GM19438 (cell line): ENCODE results near the gene NPDC1.

Experiments used
- ATAC-seq: cut with Tn5 transposase; IDR thresholded peaks from one replicate; pipeline ENCODE4 v1.9.1; 2021; ENCODE audit warnings: low read depth; ENCODE audit not compliant: unreplicated experiment

NPDC1 gene

DNA sequence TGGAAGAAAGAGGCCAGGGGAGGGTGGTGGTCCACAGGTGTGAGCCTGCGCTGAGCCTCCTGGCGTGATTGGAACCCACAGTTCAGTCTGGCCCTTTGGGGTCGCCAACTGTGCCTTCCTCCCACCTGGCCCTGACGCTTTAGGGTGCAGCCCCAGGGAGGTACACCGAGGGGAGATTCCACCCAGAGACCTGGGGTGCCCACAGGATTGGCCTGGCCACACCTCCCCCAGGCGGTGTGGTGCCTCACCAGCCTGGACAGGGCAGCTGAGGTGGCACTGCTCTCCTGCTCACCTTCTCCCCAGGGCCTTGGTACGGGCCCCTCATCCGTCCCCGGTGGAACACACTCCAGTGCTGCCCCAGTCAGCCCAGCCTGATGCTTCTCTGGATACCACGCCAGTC is 48.6 kb downstream of the NPDC1 start:
- no peak for ATAC-seq

DNA sequence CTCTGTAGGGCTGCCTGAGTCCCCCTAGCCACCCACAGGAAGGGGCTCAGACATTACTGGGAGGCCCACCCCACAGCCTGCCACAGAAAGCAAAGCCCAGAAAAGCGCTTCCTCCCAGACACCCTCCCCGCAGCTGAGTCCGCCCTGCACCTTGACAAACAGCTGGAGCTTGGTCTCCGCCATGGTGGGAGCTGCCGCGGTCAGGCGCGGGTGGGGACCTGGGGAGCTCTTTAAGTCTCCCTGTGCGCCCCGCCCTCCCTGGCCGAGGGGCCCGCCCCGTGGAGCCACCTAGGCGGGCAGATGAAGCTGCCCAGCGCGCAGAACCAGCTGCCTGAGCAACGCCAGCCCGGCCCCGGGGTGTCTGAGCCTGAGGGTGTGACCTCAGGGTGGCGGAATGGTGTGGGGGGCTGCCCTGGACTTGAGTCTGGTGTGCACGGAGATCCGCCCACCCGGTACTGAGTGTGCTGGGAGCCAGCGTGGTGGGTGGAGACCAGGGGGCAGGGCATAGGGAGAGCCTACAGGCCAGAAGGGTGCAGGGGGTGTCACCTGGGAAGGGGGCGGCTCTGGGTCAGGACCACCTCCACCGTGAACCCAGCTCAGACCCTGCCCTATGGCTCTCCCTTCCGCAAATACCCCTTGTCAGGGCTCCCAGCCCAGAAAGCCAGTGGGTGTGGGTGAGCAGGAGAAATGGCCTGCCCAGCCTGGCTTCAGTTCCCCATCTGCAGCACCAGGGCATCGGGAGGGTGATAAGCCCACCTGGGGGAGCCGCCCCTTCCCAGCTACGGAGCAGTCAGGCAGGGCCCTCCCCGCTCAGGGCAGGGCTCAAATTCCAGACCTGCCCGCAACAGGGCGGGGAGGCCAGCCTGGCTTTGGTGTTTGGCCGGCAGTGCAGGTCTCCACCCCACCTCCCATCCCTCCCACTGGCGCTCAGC is 49.4 kb downstream of the NPDC1 start, which contains the start of gene CLIC3:
CLIC3 (minus strand) TSS at position 208 of the 932 bp plus-strand sequence; CDS start at position 183, 25 bp downstream.
- ATAC-seq, result no peak

DNA sequence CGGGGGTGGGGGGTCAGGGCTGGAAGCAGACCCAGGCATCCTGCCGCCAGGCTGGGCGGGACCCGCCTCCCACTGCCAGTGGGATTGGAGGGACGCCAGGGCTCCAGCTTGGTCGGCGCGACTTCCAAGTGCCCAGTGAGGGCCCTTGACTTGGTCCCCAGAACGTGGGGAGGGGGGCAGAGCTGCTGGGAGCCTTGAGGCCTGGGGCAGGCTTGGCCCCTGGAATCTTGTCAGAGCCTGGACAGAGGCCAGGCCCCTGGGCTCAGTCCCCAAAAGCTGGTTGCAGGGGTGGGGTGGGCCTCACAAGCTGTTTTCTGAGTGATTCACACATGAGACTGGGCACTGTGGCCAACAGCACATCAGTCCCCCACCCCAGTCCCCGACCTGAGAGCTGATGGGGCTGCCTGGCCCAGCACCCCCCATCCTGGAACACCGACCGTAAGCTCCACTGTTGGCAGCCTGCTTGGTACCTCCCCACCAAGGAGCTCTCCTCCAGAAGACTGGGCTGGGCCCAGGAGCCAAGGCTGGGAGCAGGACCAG is 50.1 kb downstream of the NPDC1 start:
- no peak for ATAC-seq

DNA sequence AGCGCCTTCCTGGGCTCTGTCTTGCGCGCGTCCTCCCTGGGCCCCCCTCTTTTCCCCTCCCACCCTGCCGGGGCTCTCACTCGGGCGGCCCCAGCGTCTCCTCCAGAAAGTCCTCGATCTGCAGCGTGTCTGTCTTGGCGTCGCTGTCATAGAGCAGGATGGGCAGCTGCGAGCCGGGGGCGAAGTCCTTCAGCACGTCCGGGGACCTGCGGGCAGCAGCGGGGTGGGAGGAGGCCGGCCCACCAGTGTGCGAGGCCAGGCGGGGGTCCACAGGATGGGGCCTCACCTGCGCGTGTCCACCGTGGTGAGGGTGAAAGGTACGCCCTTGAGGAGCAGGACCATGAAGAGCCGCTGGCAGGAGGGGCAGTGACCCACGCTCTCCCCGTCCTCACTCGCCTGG is 50.6 kb downstream of the NPDC1 start:
- no peak for ATAC-seq

DNA sequence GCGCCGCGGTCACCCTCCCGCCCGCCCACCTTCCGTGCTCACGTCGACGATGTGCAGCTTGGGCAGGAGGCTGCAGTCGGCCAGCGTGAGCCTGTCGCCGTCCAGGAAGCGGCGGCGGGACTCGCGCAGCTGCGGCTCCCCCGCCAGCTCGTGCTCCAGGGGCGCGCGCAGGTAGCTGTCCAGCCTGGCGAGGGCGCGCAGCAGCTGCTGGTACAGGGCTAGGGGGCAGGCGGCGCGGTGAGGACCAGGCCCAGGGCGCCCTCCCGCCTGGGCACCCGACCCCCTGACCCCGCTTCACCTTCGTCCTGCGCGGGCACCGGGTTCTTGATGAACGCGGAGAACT is 51.1 kb downstream of the NPDC1 start:
- ATAC-seq, result no peak

DNA sequence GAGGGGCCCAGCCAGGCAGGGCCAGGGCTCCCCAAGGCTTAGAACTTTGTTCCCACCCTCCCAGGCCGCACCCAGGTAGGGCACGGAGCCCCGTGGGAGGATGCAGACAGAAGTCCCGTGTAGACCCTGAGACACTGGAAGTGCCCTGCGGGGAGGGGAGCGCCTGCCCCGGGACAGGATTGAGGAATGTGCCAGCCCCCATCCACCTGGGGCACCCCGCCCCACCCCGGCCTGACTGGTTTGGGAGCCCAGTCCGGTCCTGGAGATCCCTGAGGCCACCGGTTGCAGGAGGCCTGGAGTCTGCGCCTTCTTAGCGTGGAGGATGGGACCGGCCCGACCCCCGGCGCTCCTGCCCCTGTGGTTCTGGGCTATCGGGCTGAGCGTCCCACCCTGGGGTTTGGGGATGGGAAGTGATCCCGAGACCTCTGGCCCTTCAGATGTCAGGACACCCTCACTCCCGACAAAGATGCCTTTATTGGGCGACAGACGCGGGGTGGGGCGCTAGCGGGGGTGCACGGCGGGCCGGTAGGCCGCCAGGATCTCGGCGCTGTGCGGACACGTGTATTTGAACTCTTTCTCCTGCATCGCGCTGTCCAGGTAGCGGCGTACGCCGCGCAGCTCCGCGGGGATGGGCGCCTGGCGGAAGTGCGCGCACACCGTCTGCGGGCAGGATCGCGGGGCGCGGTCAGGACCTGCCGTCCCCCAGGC is 51.6 kb downstream of the NPDC1 start:
- ATAC-seq, result no peak

DNA sequence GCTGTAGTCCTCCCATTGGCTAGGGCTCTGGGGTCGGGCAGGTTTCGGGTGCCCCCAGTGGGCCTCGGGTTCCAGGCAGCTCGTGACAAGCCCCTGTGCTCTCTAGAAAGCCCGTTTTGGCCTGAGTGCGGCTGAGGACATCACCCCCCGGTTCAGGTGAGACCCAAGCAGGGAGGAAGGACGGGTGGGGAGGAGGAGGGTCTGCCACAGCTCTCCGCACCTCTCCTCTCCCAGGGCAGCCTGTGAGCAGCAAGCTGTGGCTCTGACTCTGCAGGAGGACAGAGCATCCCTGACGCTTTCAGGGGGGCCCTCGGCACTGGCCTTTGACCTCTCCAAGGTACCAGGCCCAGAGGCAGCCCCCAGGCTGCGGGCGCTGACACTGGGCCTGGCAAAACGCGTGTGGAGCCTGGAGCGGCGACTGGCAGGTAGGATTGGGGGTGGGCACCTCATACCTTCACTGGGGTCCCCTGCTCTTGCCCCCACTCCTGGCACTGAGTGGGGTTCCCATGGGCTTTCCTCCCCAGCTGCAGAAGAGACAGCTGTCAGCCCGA is 53.1 kb downstream of the NPDC1 start:
- no peak for ATAC-seq

DNA sequence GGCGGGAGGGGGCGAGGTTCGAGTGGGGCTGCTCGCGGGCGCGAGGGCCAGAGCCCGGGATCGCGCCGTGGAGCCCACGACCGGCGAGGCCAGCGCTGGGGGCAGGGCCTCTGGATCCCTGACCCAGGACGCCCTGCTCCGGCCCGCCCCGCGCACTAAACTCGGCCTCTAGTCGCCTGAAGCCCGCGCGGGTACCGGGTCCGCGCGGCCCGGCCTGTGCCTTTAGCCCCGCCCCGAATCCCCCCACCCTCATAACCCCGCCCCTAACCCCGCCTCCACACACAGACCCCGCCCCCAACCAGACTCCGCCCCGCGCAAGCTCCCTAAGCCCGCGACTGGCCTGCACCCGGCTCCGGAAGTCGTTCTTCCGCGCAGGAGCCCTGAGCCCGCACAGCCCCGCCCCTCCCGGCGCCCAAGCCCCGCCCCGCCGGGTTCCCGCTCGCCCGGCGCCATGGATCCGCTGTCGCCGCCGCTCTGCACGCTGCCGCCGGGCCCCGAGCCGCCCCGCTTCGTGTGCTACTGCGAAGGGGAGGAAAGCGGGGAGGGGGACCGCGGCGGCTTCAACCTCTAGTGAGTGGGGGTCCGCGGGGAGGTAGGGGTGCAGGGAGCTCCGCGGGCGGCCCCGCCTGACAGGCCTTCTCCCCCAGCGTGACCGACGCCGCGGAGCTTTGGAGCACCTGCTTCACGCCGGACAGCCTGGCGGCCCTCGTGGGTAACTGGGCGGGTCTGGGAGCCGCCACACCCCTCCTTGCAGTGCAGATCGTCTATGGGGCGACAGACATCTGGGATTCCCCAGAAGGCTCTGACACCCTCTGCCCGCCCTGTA is 53.8 kb downstream of the NPDC1 start, which contains the start of gene PAXX:
PAXX (plus strand) TSS at position 430 of the 826 bp plus-strand sequence; CDS start at position 452, 22 bp downstream.
- ATAC-seq, result peak; percentile 71

DNA sequence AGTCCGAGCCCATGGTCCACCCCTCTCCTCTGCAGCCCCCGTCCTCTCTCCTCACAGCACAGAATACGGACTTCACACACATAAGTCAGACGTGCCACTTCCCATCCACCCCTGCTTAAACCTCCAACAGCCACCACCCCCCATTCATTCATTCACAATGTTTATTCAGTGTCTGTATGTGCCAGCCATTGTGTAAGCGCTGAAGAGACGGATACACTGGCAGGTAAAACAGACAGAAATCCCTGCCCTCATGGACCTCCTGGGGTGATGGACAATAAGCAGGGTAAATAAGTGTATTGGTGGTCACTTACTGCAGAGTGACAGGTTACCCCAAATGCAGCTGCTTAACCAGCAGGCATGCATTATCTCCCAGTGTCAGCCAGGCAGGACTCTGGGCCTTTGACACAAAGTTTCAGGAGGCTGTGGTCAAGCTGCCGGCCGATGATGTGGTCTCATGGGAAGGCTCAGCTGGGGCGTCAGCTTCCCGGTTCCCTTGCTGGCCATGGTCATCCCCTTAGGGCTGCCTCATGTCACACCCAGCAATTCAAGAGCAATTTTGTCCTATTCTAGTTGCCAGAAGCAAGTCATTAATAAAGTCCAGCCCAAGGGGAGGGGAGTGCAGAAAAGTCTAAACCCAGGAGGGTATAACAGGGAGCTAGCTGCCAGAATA is 55.6 kb downstream of the NPDC1 start:
- no peak for ATAC-seq
